SU-DHL-6 (cell line): ENCODE measurements around the gene XRCC4.

Experiments used
- EZH2phosphoT487 ChIP-seq: fragments of 200-600 bp; sonication (generic), shearing (Covaris generic); conservative IDR thresholded peaks from 2 replicates; pipeline ENCODE4 v1.6.1; 2018; ENCODE audit warnings: mild to moderate bottlenecking, antibody characterized with exemption, low read length, moderate library complexity, mixed read lengths
- TF ChIP-seq, protein P1 (sequence below): fragments of 200-600 bp; sonication (generic); IDR thresholded peaks from one replicate; pipeline ENCODE4 v1.5.1; 2017; ENCODE audit warnings: antibody characterized with exemption, mild to moderate bottlenecking, low read length, moderate library complexity; ENCODE audit not compliant: insufficient read depth, poor library complexity, severe bottlenecking

DNA sequence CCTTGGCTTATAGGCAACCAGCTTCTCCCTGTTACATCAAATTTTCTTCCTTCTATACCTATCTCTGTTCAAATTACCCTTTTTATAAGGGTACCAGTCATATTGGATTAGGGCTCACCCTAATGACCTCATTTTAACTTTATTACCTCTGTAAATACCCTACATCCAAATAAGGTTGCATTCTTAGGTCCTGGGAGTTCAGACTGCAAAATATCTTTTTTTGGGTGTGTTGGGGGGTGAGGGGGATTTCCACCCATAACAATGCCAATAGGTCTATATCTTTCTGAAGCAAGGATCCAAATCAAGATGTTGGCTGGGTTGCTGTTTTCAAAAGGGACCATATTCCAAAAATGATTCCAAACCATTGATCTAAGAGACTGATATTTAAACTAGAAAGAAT is 141.7 kb downstream of the XRCC4 start:
- TF ChIP-seq, protein P1, sequence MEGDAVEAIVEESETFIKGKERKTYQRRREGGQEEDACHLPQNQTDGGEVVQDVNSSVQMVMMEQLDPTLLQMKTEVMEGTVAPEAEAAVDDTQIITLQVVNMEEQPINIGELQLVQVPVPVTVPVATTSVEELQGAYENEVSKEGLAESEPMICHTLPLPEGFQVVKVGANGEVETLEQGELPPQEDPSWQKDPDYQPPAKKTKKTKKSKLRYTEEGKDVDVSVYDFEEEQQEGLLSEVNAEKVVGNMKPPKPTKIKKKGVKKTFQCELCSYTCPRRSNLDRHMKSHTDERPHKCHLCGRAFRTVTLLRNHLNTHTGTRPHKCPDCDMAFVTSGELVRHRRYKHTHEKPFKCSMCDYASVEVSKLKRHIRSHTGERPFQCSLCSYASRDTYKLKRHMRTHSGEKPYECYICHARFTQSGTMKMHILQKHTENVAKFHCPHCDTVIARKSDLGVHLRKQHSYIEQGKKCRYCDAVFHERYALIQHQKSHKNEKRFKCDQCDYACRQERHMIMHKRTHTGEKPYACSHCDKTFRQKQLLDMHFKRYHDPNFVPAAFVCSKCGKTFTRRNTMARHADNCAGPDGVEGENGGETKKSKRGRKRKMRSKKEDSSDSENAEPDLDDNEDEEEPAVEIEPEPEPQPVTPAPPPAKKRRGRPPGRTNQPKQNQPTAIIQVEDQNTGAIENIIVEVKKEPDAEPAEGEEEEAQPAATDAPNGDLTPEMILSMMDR: no peak
- TF ChIP-seq EZH2phosphoT487: no peak
